ENCODE data around the gene CCDC117. TPM values are rescaled to one million over a fixed set of nuclear protein-coding genes. Genes with fewer than 3 reads are reported as not detected.
"Not testable (repeated sequence)": the region's sequence is repeated elsewhere in the genome, so short reads cannot be mapped to it uniquely, and the experiment has no call there.

The CCDC117 gene
- total RNA-seq, 1 experiment from 2014 or later, result 7.1 TPM

DNA sequence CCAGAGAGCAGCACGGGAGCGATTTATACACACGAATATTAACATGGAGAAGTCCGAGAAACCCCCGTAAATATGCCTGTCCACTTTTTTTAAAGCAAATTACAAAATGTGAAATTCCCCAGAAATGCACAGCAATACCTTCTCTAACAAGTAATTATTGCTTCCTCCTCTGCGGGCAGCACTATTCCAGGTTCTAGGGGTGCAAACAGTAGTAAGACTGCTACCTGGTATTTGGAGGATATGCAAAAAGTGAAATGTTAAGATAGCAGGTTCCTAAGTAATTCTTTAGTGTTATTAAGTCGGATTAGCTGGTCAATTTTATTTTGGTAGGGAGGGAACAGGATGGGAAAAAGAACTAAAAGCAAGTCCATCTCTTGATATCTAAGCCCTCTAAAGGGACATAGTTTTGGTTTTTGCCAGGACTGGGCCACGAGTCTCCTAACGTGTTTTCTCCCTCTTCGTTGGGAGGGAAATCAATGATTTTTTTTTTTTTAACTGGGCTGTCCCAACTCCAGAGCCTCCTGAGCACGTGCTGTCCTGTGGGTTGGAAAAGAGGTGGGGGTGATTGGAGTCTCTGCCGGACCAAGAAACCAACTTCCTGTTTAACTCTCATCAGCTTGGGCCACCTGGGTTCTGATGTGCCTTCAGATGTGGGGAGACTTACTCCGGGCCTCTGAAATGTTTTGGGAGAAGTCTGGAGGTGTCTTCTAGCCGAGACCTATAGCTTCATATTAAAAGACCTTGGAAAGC is 29.5 kb downstream of the CCDC117 start:
- H3K9me2 ChIP-seq (replicated peaks; ENCODE audit: low read length), result no peaks in the 10 kb centered on the region
- peaks cover 19% of the 10 kb centered on the region for H4K20me1 ChIP-seq (ENCODE audit: low read length)
- ChIA-PET CTCF (no interaction called here), POLR2A (ENCODE audit: unreplicated experiment) (interaction anchor here (0.7 kb wide), 1 partner anchor 59 kb away, joined by 6 read pairs; no protein-coding TSS in a partner anchor)
- peaks cover 46% of the 10 kb centered on the region for H3K79me2 ChIP-seq (ENCODE audit: low read length)
- H3F3A ChIP-seq (ENCODE audit: low read length, unreplicated experiment), result no peaks in the 10 kb centered on the region
- no peaks in the 10 kb centered on the region for H3K9me3 ChIP-seq (ENCODE audit: low read length)
- H2AFZ ChIP-seq (ENCODE audit: low read length), result 0 out of 2 replicates have a peak overlapping the region, but pooled peaks have one; percentile 20
- DNase-seq (no peak), ATAC-seq (no peak)
- BruUV-seq (replicated peaks), result no TSS peak
- intact Hi-C loops (cut with micrococcal nuclease), result no loop called here
- peak overlapping the region; percentile 91 for H3K4me2 ChIP-seq (ENCODE audit: low read length)
- H3K27ac ChIP-seq (ENCODE audit: low read length), result no peak overlapping the region
- peaks cover 14% of the 10 kb centered on the region for H3K4me1 ChIP-seq (ENCODE audit: insufficient read depth, low read length)
- TF ChIP-seq, protein P1, sequence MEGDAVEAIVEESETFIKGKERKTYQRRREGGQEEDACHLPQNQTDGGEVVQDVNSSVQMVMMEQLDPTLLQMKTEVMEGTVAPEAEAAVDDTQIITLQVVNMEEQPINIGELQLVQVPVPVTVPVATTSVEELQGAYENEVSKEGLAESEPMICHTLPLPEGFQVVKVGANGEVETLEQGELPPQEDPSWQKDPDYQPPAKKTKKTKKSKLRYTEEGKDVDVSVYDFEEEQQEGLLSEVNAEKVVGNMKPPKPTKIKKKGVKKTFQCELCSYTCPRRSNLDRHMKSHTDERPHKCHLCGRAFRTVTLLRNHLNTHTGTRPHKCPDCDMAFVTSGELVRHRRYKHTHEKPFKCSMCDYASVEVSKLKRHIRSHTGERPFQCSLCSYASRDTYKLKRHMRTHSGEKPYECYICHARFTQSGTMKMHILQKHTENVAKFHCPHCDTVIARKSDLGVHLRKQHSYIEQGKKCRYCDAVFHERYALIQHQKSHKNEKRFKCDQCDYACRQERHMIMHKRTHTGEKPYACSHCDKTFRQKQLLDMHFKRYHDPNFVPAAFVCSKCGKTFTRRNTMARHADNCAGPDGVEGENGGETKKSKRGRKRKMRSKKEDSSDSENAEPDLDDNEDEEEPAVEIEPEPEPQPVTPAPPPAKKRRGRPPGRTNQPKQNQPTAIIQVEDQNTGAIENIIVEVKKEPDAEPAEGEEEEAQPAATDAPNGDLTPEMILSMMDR (conservative IDR thresholded peaks at IDR 0.05; ENCODE audit: low read depth, low read length), result no peak
- TF ChIP-seq EZH2phosphoT487 (IDR thresholded peaks at IDR 0.05; ENCODE audit: borderline replicate concordance, low read length), result no peak
- TF ChIP-seq EZH2 (IDR thresholded peaks at IDR 0.05; ENCODE audit: low read length, unreplicated experiment), result no peak
- peak overlapping the region; percentile 100; the same call in 1 of the 2 replicates for H3K9ac ChIP-seq (ENCODE audit: low read length)
- H3K36me3 ChIP-seq (ENCODE audit: low read depth, low read length), result peaks cover 15% of the 10 kb centered on the region; the same call in 1 of the 2 replicates
- no peaks in the 10 kb centered on the region for H3K27me3 ChIP-seq (ENCODE audit: low read length)
- peak overlapping the region; percentile 97 for H3K4me3 ChIP-seq (ENCODE audit: low read length)

- intact Hi-C loops (cut with micrococcal nuclease), result no loop called here
- Histone ChIP-seq H3K27ac (ENCODE audit: low read length) (no peak overlapping the region), H3K4me3 (ENCODE audit: low read length) (no peak overlapping the region), H3K9me2 (replicated peaks; ENCODE audit: low read length) (no peaks in the 10 kb centered on the region), H3K27me3 (ENCODE audit: low read length) (no peaks in the 10 kb centered on the region), H2AFZ (ENCODE audit: low read length) (no peak overlapping the region), H3K9ac (ENCODE audit: low read length) (no peak overlapping the region), H3F3A (ENCODE audit: low read length, unreplicated experiment) (no peaks in the 10 kb centered on the region), H3K4me2 (ENCODE audit: low read length) (peak overlapping the region; percentile 91), H3K4me1 (ENCODE audit: insufficient read depth, low read length) (peaks cover 14% of the 10 kb centered on the region), H3K9me3 (ENCODE audit: low read length) (no peaks in the 10 kb centered on the region), H4K20me1 (ENCODE audit: low read length) (peaks cover 16% of the 10 kb centered on the region), H3K79me2 (ENCODE audit: low read length) (peaks cover 42% of the 10 kb centered on the region), H3K36me3 (ENCODE audit: low read depth, low read length) (peaks cover 11% of the 10 kb centered on the region; the same call in 1 of the 2 replicates)
- ATAC-seq, result no peak
- POLR2A ChIA-PET (ENCODE audit: unreplicated experiment), result interaction anchor here (0.7 kb wide), 1 partner anchor 60 kb away, joined by 6 read pairs; no protein-coding TSS in a partner anchor
- TF ChIP-seq, protein P1 (conservative IDR thresholded peaks at IDR 0.05; ENCODE audit: low read depth, low read length), result no peak
- TF ChIP-seq EZH2phosphoT487 (IDR thresholded peaks at IDR 0.05; ENCODE audit: borderline replicate concordance, low read length) (no peak), EZH2 (IDR thresholded peaks at IDR 0.05; ENCODE audit: low read length, unreplicated experiment) (no peak)
- no peak for DNase-seq
- no TSS peak for BruUV-seq (replicated peaks)
- CTCF ChIA-PET, result no interaction called here
Observed at GRCh38 chr22:28802595-28803123, 30.2 kb downstream of the CCDC117 start.

DNA sequence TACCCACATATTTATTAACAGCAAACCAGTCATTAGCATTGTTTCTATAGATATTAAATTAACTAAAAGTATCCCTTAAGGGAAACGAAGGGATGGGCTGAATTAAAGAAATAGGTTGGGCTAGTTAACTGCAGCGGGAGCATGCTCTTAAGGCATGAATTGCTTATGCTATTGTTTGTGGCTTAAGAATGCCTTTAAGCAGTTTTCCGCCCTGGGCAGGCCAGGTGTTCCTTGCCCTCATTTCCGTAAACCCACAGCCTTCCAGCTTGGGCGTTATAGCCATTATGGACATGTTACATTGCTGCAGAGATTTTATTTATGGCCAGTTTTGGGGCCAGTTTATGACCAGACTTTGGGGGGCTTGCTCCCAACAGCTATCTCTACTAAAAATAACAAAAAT is 32.9 kb downstream of the CCDC117 start:
- H3K36me3 ChIP-seq (ENCODE audit: low read depth, low read length); H3K4me3 ChIP-seq (ENCODE audit: low read length); H3K9me3 ChIP-seq (ENCODE audit: low read length); ATAC-seq; CTCF ChIA-PET; H3F3A ChIP-seq (ENCODE audit: low read length, unreplicated experiment); H4K20me1 ChIP-seq (ENCODE audit: low read length); H3K27ac ChIP-seq (ENCODE audit: low read length); H3K9me2 ChIP-seq (replicated peaks; ENCODE audit: low read length); H3K4me1 ChIP-seq (ENCODE audit: insufficient read depth, low read length); H3K4me2 ChIP-seq (ENCODE audit: low read length); intact Hi-C loops (cut with micrococcal nuclease); H2AFZ ChIP-seq (ENCODE audit: low read length); BruUV-seq (replicated peaks); POLR2A ChIA-PET (ENCODE audit: unreplicated experiment); DNase-seq; H3K27me3 ChIP-seq (ENCODE audit: low read length); H3K9ac ChIP-seq (ENCODE audit: low read length): not testable (repeated sequence)
- peaks cover 15% of the 10 kb centered on the region for H3K79me2 ChIP-seq (ENCODE audit: low read length)

Measured in PC-3 (cell line).